AG04449 (cell line): ENCODE measurements around the gene LCE2C.
"Not testable (repeated sequence)": the region's sequence is repeated elsewhere in the genome, so short reads cannot be mapped to it uniquely, and the experiment has no call there.

Experiments
- CTCF ChIA-PET: fragments of 350-600 bp; formaldehyde crosslinking; extraction: SDS; loops from one replicate; lab custom pipeline; 2021; ENCODE audit warnings: antibody characterized with exemption; lab: Yijun Ruan, JAX
- POLR2A ChIA-PET: fragments of 400-600, 350-600 bp; formaldehyde crosslinking; extraction: SDS; loops from one replicate; lab custom pipeline; 2020; ENCODE audit warnings: antibody characterized with exemption, inconsistent platforms; lab: Yijun Ruan, JAX
- DNase-seq: peaks from one replicate; pipeline ENCODE4 v3.0.0-alpha.2; 2010; ENCODE audit warnings: low read depth, low spot score
- H3K4me3 ChIP-seq: 2 replicates; pipeline ENCODE4 v1.5.1; 2011; ENCODE audit warnings: low read depth, mild to moderate bottlenecking, control low read depth, low read length
- TF ChIP-seq, protein P1 (sequence below): IDR thresholded peaks from one replicate; pipeline ENCODE4 v1.5.1; 2011; ENCODE audit warnings: mild to moderate bottlenecking, moderate library complexity, low read length, control low read depth, inconsistent platforms; ENCODE audit not compliant: insufficient read depth; ENCODE audit errors: missing control alignments

LCE2C gene

DNA sequence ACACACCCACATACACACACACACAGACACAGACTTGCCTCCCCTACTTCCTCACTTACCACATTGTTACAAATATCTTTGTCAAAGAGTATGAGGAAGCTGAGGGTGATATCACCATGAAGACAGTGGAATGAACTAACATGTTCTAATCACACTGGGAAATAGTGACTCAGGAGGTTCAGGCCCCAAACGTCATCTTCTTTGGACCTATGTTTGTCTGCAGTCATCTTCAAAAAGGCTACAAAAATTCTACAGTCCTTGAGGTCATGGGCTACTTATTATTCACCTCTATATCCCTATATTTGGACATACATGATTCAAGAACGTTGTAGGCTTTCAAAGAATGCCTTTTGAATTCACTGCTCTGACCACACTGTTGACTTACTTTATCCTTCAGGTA lies 2.1 kb upstream of the LCE2C start:
- ChIA-PET POLR2A (no interaction called here), CTCF (no interaction called here)
- no peak overlapping the region for H3K4me3 ChIP-seq
- TF ChIP-seq, protein P1, sequence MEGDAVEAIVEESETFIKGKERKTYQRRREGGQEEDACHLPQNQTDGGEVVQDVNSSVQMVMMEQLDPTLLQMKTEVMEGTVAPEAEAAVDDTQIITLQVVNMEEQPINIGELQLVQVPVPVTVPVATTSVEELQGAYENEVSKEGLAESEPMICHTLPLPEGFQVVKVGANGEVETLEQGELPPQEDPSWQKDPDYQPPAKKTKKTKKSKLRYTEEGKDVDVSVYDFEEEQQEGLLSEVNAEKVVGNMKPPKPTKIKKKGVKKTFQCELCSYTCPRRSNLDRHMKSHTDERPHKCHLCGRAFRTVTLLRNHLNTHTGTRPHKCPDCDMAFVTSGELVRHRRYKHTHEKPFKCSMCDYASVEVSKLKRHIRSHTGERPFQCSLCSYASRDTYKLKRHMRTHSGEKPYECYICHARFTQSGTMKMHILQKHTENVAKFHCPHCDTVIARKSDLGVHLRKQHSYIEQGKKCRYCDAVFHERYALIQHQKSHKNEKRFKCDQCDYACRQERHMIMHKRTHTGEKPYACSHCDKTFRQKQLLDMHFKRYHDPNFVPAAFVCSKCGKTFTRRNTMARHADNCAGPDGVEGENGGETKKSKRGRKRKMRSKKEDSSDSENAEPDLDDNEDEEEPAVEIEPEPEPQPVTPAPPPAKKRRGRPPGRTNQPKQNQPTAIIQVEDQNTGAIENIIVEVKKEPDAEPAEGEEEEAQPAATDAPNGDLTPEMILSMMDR: no peak
- DNase-seq: no peak

DNA sequence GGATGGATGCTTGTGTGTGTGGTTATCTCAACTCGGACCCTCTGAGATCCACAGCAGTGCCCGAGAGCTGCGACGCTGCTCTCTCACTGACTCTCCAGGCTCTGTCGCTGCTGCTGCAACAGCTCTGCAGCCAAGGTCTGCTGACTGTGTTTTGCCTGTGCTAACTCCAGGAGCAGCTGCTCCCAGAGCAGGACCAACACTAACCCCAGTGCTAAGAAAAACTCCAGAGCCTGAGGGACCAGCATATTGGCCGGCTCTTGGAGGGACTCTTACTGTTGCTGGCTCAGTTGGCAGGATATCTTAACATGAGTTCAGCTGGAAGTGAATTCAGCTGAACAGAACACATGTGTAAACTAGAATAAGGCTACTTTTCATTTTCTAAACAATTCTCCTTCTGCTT lies 4.4 kb downstream of the LCE2C start:
- TF ChIP-seq, protein P1: no peak
- CTCF ChIA-PET: no interaction called here
- no peak for DNase-seq
- no peak overlapping the region for H3K4me3 ChIP-seq
- POLR2A ChIA-PET: no interaction called here

DNA sequence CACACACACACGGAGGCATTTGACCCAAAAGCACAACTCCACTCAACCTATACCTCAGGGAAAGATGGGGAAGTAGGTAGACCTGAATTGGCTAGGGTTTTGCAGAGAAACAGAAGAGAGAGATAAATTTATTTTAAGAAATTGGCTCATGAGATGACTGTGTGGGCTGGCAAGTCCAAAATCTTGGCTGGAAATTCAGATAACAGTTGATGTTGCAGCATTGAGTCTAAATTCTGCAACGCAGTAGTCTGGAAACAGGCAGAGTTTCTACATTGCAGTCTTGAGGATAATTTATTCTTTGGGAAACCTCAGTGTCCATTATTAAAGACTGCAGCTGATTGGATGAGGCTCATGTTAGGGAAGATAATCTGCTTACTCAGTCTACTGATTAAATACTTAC lies 6.5 kb downstream of the LCE2C start:
- TF ChIP-seq, protein P1: no peak
- no peak overlapping the region for H3K4me3 ChIP-seq
- ChIA-PET POLR2A (no interaction called here), CTCF (no interaction called here)
- no peak for DNase-seq

DNA sequence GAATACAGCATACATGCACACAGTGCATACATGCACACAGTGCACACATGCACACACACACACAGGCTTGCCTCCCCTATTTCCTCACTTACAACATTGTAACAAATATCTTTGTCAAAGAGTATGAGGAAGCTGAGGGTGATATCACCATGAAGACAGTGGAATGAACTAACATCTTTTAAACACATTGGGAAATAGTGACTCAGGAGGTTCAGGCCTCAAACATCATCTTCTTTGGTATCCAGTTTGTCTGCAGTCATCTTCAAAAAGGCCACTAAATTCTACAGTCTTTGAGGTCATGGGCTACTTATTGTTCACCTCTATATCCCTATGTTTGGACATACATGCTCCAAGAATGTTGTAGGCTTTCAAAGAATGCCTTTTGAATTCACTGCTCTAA lies 8.8 kb downstream of the LCE2C start:
- H3K4me3 ChIP-seq: no peak overlapping the region
- no peak for DNase-seq
- CTCF ChIA-PET: no interaction called here
- POLR2A ChIA-PET: no interaction called here
- TF ChIP-seq, protein P1: no peak

DNA sequence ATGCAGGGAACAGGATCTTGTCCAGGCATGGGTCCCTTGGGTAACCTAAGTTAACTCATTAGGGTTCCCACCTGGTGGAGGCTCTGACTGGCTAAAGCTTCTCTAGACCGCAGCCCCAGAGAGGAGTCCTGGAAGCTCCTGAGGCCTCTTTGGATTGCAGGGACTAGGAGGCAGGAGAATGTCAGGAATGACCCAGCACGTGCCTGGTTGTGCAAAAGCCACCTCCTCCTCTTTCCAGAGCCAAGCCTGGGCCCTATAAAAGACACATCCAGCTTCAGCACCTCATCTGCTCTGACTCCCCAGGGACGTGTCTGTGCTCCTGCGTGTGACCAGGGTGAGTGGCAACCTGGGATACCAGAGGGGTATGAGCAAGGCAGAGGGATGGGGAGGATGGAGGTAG lies 10.7 kb downstream of the LCE2C start, which contains the start of gene LCE2B:
TSS of gene LCE2B (plus strand) at position 301 of the 400 bp plus-strand sequence. CDS start 721 bp downstream, outside the sequence.
- CTCF ChIA-PET, POLR2A ChIA-PET, H3K4me3 ChIP-seq, DNase-seq: not testable (repeated sequence)

DNA sequence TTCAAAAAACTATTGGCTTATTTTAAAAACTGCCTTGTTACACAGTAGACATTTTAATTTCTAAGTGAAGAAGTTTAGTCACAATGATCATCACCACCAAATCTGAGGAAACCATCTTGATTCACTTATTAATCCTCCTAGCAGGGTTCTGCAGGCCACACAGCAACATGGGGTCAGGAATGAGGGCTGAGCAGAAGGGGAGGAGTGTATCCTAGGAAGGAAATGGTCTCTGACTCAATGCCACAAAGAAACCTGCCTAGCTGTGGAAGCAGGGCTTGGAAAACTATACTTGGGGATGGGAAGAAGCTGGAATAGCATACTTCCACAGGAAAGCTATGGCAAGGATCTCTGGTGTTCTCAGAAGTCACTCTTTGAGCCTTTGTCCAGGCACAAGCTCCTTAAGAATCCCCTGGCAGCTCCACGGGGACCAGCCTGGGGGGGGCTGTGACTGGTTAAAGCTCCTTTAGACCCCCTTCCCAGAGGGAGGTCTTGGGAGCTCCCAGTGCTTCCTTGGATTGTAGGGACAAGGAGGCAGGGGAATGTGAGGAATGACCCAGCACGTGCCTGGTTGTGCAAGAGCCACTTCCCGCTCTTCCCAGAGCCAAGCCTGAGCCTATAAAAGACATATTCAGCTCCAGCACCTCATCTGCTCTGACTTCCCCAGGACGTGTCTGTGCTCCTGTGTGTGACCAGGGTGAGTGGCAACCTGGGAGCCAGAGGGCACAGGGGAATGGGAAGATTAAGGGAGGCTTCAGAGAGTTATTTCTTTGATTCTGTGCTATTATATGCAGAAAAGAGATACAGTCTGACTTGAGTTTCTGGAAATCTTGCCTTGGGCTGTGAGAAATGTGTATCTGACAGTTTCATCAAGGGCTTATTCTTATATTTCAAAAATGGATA lies 22.9 kb downstream of the LCE2C start, which contains the start of gene LCE2A:
TSS of gene LCE2A (plus strand) at position 645 of the 900 bp plus-strand sequence. CDS start 557 bp downstream, outside the sequence.
- H3K4me3 ChIP-seq: no peak within 1 kb of the TSS
- TF ChIP-seq, protein P1: no peak
- ChIA-PET POLR2A (no interaction called here), CTCF (no interaction called here)
- DNase-seq: no peak
